Activated naive CD8-positive, alpha-beta T cell treated with anti-CD3 and anti-CD28 coated beads, Interleukin-2, amount 50 U/mL, for 16 hours (primary cell): Measurements from ENCODE around the gene TEAD4.

Experiments
- DNase-seq: peaks from one replicate; pipeline ENCODE4 v3.0.0-alpha.2; 2020; ENCODE audit warnings: low read depth, low spot score

Gene TEAD4

GRCh38 chr12:3000548-3001275 lies 41.5 kb downstream of the TEAD4 start:
- no peak for DNase-seq

GRCh38 chr12:3002646-3003045 lies 43.4 kb downstream of the TEAD4 start:
- DNase-seq: no peak

- no peak for DNase-seq
Measured at GRCh38 chr12:3003357-3003992, 44.3 kb downstream of the TEAD4 start.

- DNase-seq: no peak
Measured at GRCh38 chr12:3004655-3005565, 45.7 kb downstream of the TEAD4 start.

GRCh38 chr12:3005736-3006135 lies 46.5 kb downstream of the TEAD4 start:
- DNase-seq: no peak

- DNase-seq: no peak
Measured at GRCh38 chr12:3009780-3010179, 50.6 kb downstream of the TEAD4 start.

- DNase-seq: no peak
Measured at GRCh38 chr12:3010214-3010930, 51.2 kb downstream of the TEAD4 start.

GRCh38 chr12:3012786-3013185 lies 53.6 kb downstream of the TEAD4 start:
- DNase-seq: no peak

GRCh38 chr12:3014641-3015040 lies 55.4 kb downstream of the TEAD4 start:
- no peak for DNase-seq

GRCh38 chr12:3015356-3015755 lies 56.2 kb downstream of the TEAD4 start:
- DNase-seq: no peak

GRCh38 chr12:3016191-3016590 lies 57.0 kb downstream of the TEAD4 start:
- no peak for DNase-seq

GRCh38 chr12:3017281-3017680 lies 58.1 kb downstream of the TEAD4 start:
- no peak for DNase-seq

GRCh38 chr12:3018284-3019004 lies 59.2 kb downstream of the TEAD4 start:
- no peak for DNase-seq

- no peak for DNase-seq
Measured at GRCh38 chr12:3019005-3019680, 59.9 kb downstream of the TEAD4 start.

GRCh38 chr12:3020399-3020798 lies 61.2 kb downstream of the TEAD4 start:
- no peak for DNase-seq

- no peak for DNase-seq
Measured at GRCh38 chr12:3020850-3021435, 61.7 kb downstream of the TEAD4 start.

GRCh38 chr12:3022411-3022810 lies 63.2 kb downstream of the TEAD4 start:
- no peak for DNase-seq

GRCh38 chr12:3022961-3023360 lies 63.8 kb downstream of the TEAD4 start:
- no peak for DNase-seq

- no peak for DNase-seq
Measured at GRCh38 chr12:3028108-3028507, 68.9 kb downstream of the TEAD4 start.

GRCh38 chr12:3030821-3031429 lies 71.7 kb downstream of the TEAD4 start:
- DNase-seq: no peak
